PC-9 (cell line): ENCODE data around the gene GLRX3.

Experiments used
- EZH2 ChIP-seq: fragments of 200-600 bp; sonication (generic); IDR thresholded peaks from 2 replicates; pipeline ENCODE4 v1.8.0; 2017; ENCODE audit warnings: antibody characterized with exemption, low read depth
- TF ChIP-seq, protein P1 (sequence below): fragments of 200-600 bp; sonication (generic); conservative IDR thresholded peaks from 2 replicates; pipeline ENCODE4 v1.6.1; 2017; ENCODE audit warnings: mixed run types, antibody characterized with exemption, mild to moderate bottlenecking, moderate library complexity

DNA sequence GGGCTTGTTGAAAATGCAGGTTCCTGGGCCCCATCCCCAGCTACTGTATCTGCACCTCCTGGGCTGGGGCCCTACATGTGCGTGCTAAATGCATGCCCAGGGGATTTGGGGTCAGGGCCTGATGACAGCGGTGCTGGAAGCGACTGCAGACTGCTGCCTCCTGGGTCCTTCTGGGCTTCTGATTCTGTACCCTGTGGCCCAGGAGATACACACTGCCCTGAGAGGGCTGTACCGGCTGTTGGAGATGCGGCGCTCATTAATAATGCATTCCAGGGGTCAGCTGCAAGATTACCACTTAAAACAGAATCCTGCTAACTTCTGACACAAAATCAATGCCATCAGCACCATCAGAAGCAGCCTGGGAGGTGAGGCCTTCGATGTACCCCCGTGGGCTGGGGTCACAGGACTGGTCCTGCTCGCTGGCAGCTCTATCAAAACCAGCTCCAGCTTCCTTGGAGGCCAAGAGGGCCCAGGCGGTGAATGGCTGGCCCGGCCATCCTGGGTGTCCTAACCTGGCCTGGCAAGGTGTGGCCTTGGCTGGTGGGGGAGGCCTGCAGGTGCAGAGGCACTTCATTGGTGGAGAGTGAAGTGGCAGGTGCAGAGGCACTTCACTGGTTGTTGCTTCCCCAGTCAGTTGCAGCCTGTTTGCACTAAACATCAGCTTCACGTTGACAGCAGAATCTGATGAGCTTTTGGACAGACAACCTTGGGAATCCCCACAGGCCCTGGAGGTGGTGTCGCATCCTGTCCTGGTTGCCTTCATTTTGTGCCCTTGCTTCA, 79.2 kb downstream of the GLRX3 start:
- TF ChIP-seq, protein P1, sequence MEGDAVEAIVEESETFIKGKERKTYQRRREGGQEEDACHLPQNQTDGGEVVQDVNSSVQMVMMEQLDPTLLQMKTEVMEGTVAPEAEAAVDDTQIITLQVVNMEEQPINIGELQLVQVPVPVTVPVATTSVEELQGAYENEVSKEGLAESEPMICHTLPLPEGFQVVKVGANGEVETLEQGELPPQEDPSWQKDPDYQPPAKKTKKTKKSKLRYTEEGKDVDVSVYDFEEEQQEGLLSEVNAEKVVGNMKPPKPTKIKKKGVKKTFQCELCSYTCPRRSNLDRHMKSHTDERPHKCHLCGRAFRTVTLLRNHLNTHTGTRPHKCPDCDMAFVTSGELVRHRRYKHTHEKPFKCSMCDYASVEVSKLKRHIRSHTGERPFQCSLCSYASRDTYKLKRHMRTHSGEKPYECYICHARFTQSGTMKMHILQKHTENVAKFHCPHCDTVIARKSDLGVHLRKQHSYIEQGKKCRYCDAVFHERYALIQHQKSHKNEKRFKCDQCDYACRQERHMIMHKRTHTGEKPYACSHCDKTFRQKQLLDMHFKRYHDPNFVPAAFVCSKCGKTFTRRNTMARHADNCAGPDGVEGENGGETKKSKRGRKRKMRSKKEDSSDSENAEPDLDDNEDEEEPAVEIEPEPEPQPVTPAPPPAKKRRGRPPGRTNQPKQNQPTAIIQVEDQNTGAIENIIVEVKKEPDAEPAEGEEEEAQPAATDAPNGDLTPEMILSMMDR = no peak
- no peak for TF ChIP-seq EZH2
